HG02571 (cell line): ENCODE measurements around the gene NKD2.
"Not testable (repeated sequence)": the region's sequence is repeated elsewhere in the genome, so short reads cannot be mapped to it uniquely, and the experiment has no call there.

Source experiments
- ATAC-seq: cut with Tn5 transposase; IDR thresholded peaks from one replicate; pipeline ENCODE4 v1.9.1; 2021; ENCODE audit warnings: mild to moderate bottlenecking, moderate library complexity; ENCODE audit not compliant: unreplicated experiment

NKD2 gene

GRCh38 chr5:999724-1000123 is 8.9 kb upstream of the NKD2 start:
- no peak for ATAC-seq

- no peak for ATAC-seq
Measured at GRCh38 chr5:1000329-1000728, 8.3 kb upstream of the NKD2 start.

DNA sequence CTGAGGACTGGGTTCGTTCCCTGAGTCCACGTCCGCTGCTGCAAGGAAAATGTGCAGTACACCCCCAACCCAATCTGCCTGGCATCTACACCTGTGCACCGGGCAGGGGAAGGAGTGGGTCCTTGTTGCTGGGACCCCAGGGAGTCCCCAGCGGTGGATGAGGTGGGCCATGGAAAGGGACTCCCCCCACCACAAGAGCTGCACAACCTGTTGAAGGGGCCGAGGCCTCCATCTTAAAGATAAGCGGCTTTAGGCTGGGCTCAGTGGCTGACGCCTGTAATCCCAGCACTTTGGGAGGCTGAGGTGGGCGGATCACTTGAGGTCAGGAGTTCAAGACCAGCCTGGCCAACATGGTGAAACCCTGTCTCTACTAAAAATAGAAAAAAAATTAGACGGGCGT is 7.8 kb upstream of the NKD2 start:
- not testable (repeated sequence) for ATAC-seq

- no peak for ATAC-seq
Measured at GRCh38 chr5:1001406-1002270, 7.0 kb upstream of the NKD2 start.

- no peak for ATAC-seq
Measured at GRCh38 chr5:1002271-1002546, 6.4 kb upstream of the NKD2 start.

- no peak for ATAC-seq
Measured at GRCh38 chr5:1002836-1003235, 5.8 kb upstream of the NKD2 start.

DNA sequence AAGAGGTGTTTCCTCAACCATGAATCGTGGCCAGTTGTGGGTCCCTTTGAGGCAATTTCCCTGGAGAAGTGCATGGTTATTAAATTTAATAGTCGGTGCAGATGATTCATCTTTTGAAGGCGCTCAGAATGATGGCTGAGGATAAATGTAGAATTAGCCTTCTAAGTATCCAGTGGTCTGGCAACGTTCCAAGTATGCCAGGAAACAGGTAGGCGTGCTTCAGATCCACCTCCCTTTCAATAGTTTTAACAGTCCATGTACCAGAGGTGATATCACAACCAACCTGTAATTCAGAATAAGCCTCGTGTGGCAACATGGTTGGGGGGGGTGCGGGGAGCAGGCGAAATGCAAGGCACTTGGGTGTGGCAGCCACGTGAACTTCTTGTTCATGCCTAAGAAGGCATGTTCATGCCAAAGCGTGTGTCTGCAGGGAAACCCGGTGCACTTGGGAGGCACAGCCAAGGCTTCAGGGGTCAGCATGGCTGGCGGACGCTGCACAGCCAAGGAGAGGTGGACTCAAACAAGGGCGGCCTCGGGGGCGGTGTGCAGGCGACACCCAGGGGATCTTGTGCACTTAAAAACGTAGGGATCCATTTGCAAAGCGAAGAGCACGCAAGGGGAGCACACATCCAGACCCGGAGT is 5.2 kb upstream of the NKD2 start:
- no peak for ATAC-seq

DNA sequence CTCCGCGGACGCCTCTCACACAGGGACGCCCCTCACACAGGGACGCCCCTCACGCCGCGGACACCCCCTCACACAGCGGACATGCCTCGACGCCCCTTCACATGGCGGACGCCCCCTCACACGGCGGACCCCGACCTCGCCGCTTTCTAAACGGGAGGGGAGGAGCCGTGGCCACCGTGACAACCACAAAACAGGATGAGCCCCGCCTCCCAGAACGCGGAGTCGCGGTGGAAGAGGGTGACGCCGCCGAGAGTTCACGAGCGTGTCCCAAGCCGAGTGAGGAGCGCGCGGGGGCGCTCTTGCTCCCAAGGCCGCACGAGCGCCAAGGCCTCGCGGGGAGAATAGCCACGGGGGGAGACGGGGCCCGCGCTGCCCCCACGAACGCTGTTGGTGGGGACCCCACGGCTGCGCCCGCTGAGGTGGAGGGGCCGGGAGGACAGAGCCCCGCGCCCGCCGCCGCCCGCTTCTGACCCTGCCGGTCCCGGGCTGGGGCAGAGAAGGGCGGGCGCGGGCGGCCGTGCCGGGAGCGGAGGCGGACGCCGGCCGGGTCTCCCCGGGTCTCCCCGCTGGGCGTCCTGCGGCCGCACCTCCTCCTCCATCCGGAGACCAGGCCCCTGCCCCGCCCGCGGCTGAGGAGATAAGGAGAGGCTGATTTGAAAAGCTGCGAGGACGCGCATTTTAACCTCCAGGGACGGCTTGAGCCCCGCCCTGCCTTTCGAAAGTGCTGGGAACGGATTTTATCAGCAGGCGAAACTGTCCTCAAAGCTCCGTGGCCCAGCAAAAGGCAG is 3.9 kb upstream of the NKD2 start:
- ATAC-seq, result no peak

DNA sequence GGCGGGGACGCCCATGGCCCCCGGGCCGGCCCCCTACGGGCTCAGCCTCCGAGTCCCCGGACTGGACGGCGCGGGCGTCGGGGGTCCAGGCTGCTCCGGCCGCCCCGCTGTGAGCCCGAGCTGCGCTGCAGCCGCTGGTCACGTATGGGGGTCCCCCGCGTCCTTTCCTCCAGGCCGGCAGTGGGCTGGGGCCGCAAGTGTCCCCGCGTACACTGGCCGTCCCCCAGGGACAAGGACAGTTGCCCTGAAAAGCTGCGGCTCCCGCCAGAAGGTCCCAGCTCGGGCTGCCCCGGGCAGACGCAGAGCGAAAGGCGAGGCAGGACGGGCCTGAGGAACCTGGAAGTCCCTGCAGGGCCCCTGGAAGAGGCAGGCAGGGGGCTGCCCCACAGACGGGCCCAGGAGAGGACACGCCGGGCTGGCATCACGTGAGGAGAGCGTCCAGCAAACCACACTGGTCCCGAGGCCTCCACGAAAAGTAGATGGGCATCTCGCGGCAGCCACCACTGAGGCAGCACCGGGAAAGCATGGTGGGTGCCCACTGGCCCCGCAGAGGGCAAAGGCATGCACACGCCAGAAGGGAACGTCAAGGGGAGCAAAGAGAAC is 3.3 kb upstream of the NKD2 start:
- no peak for ATAC-seq

GRCh38 chr5:1005904-1006655 is 2.5 kb upstream of the NKD2 start:
- ATAC-seq, result no peak

- ATAC-seq, result no peak
Measured at GRCh38 chr5:1006656-1007071, 1.9 kb upstream of the NKD2 start.

GRCh38 chr5:1007221-1007680 is 1.4 kb upstream of the NKD2 start:
- no peak for ATAC-seq

GRCh38 chr5:1007681-1008450 is 736 bp upstream of the NKD2 start:
- ATAC-seq, result no peak

- no peak for ATAC-seq
Measured at GRCh38 chr5:1009359-1010180, 968 bp downstream of the NKD2 start.

- no peak for ATAC-seq
Measured at GRCh38 chr5:1010181-1010510, 1.5 kb downstream of the NKD2 start.

GRCh38 chr5:1010641-1011046 is 2.0 kb downstream of the NKD2 start:
- ATAC-seq, result no peak

GRCh38 chr5:1011226-1011631 is 2.6 kb downstream of the NKD2 start:
- ATAC-seq, result no peak

- ATAC-seq, result no peak
Measured at GRCh38 chr5:1011741-1012312, 3.2 kb downstream of the NKD2 start.

- no peak for ATAC-seq
Measured at GRCh38 chr5:1012313-1012841, 3.8 kb downstream of the NKD2 start.
